H1 (cell line): ENCODE measurements around the gene AVPI1. TPM values are rescaled to one million over a fixed set of nuclear protein-coding genes. Genes with fewer than 3 reads are reported as not detected.

ENCODE experiments used
- ATF3 ChIP-seq: IDR thresholded peaks from 2 replicates; pipeline ENCODE4 v1.6.1; 2011; ENCODE audit warnings: low read depth, mild to moderate bottlenecking, low read length; ENCODE audit not compliant: insufficient read depth
- BACH1 ChIP-seq: IDR thresholded peaks from 2 replicates; pipeline ENCODE4 v1.6.1; 2012; ENCODE audit warnings: low read length, improper control_type of control experiment
- CBX5 ChIP-seq: fragments of 300-800, 300-1000 bp; sonication (generic); IDR thresholded peaks from 2 replicates; pipeline ENCODE4 v1.7.1; 2016; ENCODE audit warnings: antibody characterized with exemption, low read length, low read depth
- EZH2 ChIP-seq: fragments of 200-600 bp; sonication (generic); IDR thresholded peaks from 2 replicates; pipeline ENCODE4 v1.7.1; 2012; ENCODE audit warnings: low read depth, mild to moderate bottlenecking, moderate library complexity, low read length, inconsistent platforms; ENCODE audit not compliant: severe bottlenecking
- FOSL1 ChIP-seq: IDR thresholded peaks from 2 replicates; pipeline ENCODE4 v1.6.1; 2011; ENCODE audit warnings: mild to moderate bottlenecking, low read depth, low read length, moderate library complexity; ENCODE audit not compliant: insufficient read depth
- KDM1A ChIP-seq: fragments of 200-600, 300-600 bp; sonication (generic); IDR thresholded peaks from 2 replicates; pipeline ENCODE4 v1.7.1; 2016; ENCODE audit warnings: mild to moderate bottlenecking, low read length, borderline replicate concordance
- MAFK ChIP-seq: IDR thresholded peaks from 2 replicates; pipeline ENCODE4 v1.6.1; 2012; ENCODE audit warnings: low read depth, mild to moderate bottlenecking, improper control_type of control experiment, low read length
- MAX ChIP-seq: IDR thresholded peaks from 2 replicates; pipeline ENCODE4 v1.6.1; 2012; ENCODE audit warnings: inconsistent platforms
- NRF1 ChIP-seq: IDR thresholded peaks from 2 replicates; pipeline ENCODE4 v1.6.1; 2011; ENCODE audit warnings: mild to moderate bottlenecking, low read depth, low read length, improper control_type of control experiment
- PHF8 ChIP-seq: fragments of 200-600 bp; sonication (generic); conservative IDR thresholded peaks from 2 replicates; pipeline ENCODE4 v1.7.1; 2012; ENCODE audit warnings: low read depth, mild to moderate bottlenecking, inconsistent platforms, low read length, moderate library complexity
- POLR2A ChIP-seq, 2 experiments: IDR thresholded peaks; 1 replicate in 1 of 2; 2 replicates in 1 of 2; pipeline ENCODE4 v1.6.1; 2011; ENCODE audit warnings: low read depth in 2 of 2, low read length in 2 of 2, mild to moderate bottlenecking in 2 of 2; ENCODE audit errors: control extremely low read depth in 1 of 2
- POU5F1 ChIP-seq: IDR thresholded peaks from 2 replicates; pipeline ENCODE4 v1.6.1; 2011; ENCODE audit warnings: low read depth, mild to moderate bottlenecking, low read length, moderate library complexity
- SAP30 ChIP-seq: fragments of 300-600 bp; sonication (generic); IDR thresholded peaks from 2 replicates; pipeline ENCODE4 v1.7.1; 2012; ENCODE audit warnings: low read length, moderate library complexity, mild to moderate bottlenecking, inconsistent platforms; ENCODE audit not compliant: insufficient read depth, insufficient replicate concordance
- SP4 ChIP-seq: IDR thresholded peaks from 2 replicates; pipeline ENCODE4 v1.6.1; 2012; ENCODE audit warnings: low read length, inconsistent platforms
- SUZ12 ChIP-seq: fragments of 200-600 bp; sonication (generic); IDR thresholded peaks from 2 replicates; pipeline ENCODE4 v1.6.1; 2012; ENCODE audit warnings: mild to moderate bottlenecking, inconsistent platforms, low read length, moderate library complexity, mixed read lengths
- TAF1 ChIP-seq: IDR thresholded peaks from 2 replicates; pipeline ENCODE4 v1.6.1; 2011; ENCODE audit warnings: mild to moderate bottlenecking, low read depth, low read length
- polyA plus RNA-seq, 7 experiments: library from polyadenylated mRNA; depleted of rRNA in 3 of 7; stranded (reverse) in 5 of 7; unstranded in 2 of 7; fragments of >200 nt in 5 of 7; fragments of 200-250 nt in 2 of 7; gene quantifications; 1 replicate in 5 of 7; 2 replicates in 1 of 7; 4 replicates in 1 of 7; pipeline versions ENCODE4 v1.2.1 to v1.2.3, GENCODE V29; 2011 to 2013; ENCODE audit warnings: missing spikeins in 2 of 7, mixed read lengths in 2 of 7
- total RNA-seq: library from RNA; stranded (reverse); fragmentation: NEBNext Ultra II Directional; extraction: Animal tissue kit (Norgen Biotek cat#: 25700); gene quantifications from 2 replicates; pipeline ENCODE4 v1.2.1, GENCODE V29; 2021

AVPI1 gene
- total and polyA plus RNA-seq, 2 of the 8 experiments (the other 6 are each of a cell fraction or from before 2014, with no cell fraction given): 9.0 to 13.5 TPM

GRCh38 chr10:97713826-97714400 is 26.9 kb upstream of the AVPI1 start (continued):
- TF ChIP-seq SUZ12: no peak
- no peak for TF ChIP-seq SP4
- TF ChIP-seq BACH1: no peak
- TF ChIP-seq EZH2: no peak
- TF ChIP-seq TAF1: peak; percentile 43; the same call in 1 of the 2 replicates
- no peak for TF ChIP-seq FOSL1
- peak; percentile 56 to 84 for TF ChIP-seq POLR2A (IDR thresholded peaks at IDR 0.05; ENCODE audit: control extremely low read depth in 1 of 2, low read depth in 2 of 2, low read length in 2 of 2)
- no peak for TF ChIP-seq MAFK
- TF ChIP-seq KDM1A: no peak
- TF ChIP-seq MAX: peak; percentile 99
- no peak for TF ChIP-seq SAP30
- no peak for TF ChIP-seq ATF3
- TF ChIP-seq CBX5: no peak
- TF ChIP-seq PHF8: peak; percentile 67
- no peak for TF ChIP-seq NRF1
- TF ChIP-seq POU5F1: no peak
